Mesenchymal stem cell (in vitro differentiated cells and primary cell): ENCODE measurements around the gene SCN4B.

Experiments used
- DNase-seq: peaks from one replicate; pipeline ENCODE4 v3.0.0-alpha.2; 2013
- H2AFZ ChIP-seq: one replicate; pipeline ENCODE4 v1.6.1; 2013; ENCODE audit warnings: low read depth, mild to moderate bottlenecking, control low read depth, inconsistent platforms, low read length, moderate library complexity
- H2AK5ac ChIP-seq: 2 replicates; pipeline ENCODE4 v1.6.1; 2013; ENCODE audit warnings: low read length, moderate library complexity, mild to moderate bottlenecking, inconsistent platforms; ENCODE audit not compliant: severe bottlenecking
- H2BK120ac ChIP-seq: one replicate; pipeline ENCODE4 v1.6.1; 2013; ENCODE audit warnings: low read depth, mild to moderate bottlenecking, inconsistent platforms, low read length, moderate library complexity
- H2BK12ac ChIP-seq, 2 experiments: one replicate each; pipeline ENCODE4 v1.6.1; 2013; ENCODE audit warnings: inconsistent platforms in 2 of 2, low read length in 2 of 2, mild to moderate bottlenecking in 2 of 2, moderate library complexity in 2 of 2, control low read depth in 1 of 2
- H2BK15ac ChIP-seq: one replicate; pipeline ENCODE4 v1.6.1; 2013; ENCODE audit warnings: mild to moderate bottlenecking, low read depth, inconsistent platforms; ENCODE audit not compliant: poor library complexity, severe bottlenecking
- H2BK5ac ChIP-seq: 2 replicates; pipeline ENCODE4 v1.6.1; 2013; ENCODE audit warnings: low read depth, mild to moderate bottlenecking, low read length, control low read depth, inconsistent platforms; ENCODE audit not compliant: poor library complexity, severe bottlenecking
- H3K14ac ChIP-seq, 2 experiments: one replicate each; pipeline ENCODE4 v1.6.1; 2013; ENCODE audit warnings: inconsistent platforms in 2 of 2, low read length in 2 of 2, control low read depth in 1 of 2, mild to moderate bottlenecking in 1 of 2, moderate library complexity in 1 of 2
- H3K18ac ChIP-seq, 2 experiments: one replicate each; pipeline ENCODE4 v1.6.1; 2013; ENCODE audit warnings: inconsistent platforms in 2 of 2, low read length in 2 of 2, control low read depth in 1 of 2, low read depth in 1 of 2, mild to moderate bottlenecking in 1 of 2
- H3K23ac ChIP-seq, 2 experiments: one replicate each; pipeline ENCODE4 v1.6.1; 2013; ENCODE audit warnings: inconsistent platforms in 2 of 2, low read length in 2 of 2, mild to moderate bottlenecking in 2 of 2, moderate library complexity in 2 of 2, control low read depth in 1 of 2
- H3K27ac ChIP-seq: 2 replicates; pipeline ENCODE4 v1.5.1; 2013; ENCODE audit warnings: mild to moderate bottlenecking, moderate library complexity, low read length, control low read depth, inconsistent platforms; ENCODE audit not compliant: poor library complexity, severe bottlenecking
- H3K27me3 ChIP-seq, 2 experiments: 2 replicates each; pipeline versions ENCODE4 v1.6.1 to v1.7.0; 2013; ENCODE audit warnings: low read length in 2 of 2, mild to moderate bottlenecking in 2 of 2, moderate library complexity in 2 of 2, control low read depth in 1 of 2, inconsistent platforms in 1 of 2; ENCODE audit not compliant: control insufficient read depth in 1 of 2, insufficient read depth in 1 of 2
- H3K36me3 ChIP-seq, 2 experiments: 2 replicates each; pipeline versions ENCODE4 v1.6.1 to v1.7.0; 2013; ENCODE audit warnings: low read length in 2 of 2, control low read depth in 1 of 2, inconsistent platforms in 1 of 2, low read depth in 1 of 2, mild to moderate bottlenecking in 1 of 2; ENCODE audit not compliant: insufficient read depth in 2 of 2, control insufficient read depth in 1 of 2
- H3K4ac ChIP-seq, 2 experiments: one replicate each; pipeline ENCODE4 v1.6.1; 2013; ENCODE audit warnings: inconsistent platforms in 2 of 2, low read length in 2 of 2, mild to moderate bottlenecking in 2 of 2, moderate library complexity in 2 of 2, control low read depth in 1 of 2, low read depth in 1 of 2
- H3K4me1 ChIP-seq: 2 replicates; pipeline ENCODE4 v1.6.1; 2013; ENCODE audit warnings: low read depth, low read length, control low read depth; ENCODE audit not compliant: control insufficient read depth, insufficient read depth
- H3K4me2 ChIP-seq: 2 replicates; pipeline ENCODE4 v1.6.1; 2013; ENCODE audit warnings: low read length, mild to moderate bottlenecking, inconsistent platforms; ENCODE audit not compliant: poor library complexity, severe bottlenecking
- H3K4me3 ChIP-seq, 2 experiments: 2 replicates each; pipeline versions ENCODE4 v1.5.1 to v1.7.0; 2013; ENCODE audit warnings: low read length in 2 of 2, mild to moderate bottlenecking in 2 of 2, control low read depth in 1 of 2, low read depth in 1 of 2; ENCODE audit not compliant: insufficient read depth in 1 of 2
- H3K79me1 ChIP-seq: replicated peaks from 2 replicates; pipeline ENCODE4 v1.6.1; 2013; ENCODE audit warnings: mild to moderate bottlenecking, control low read depth, low read length, inconsistent platforms; ENCODE audit not compliant: poor library complexity, severe bottlenecking
- H3K9ac ChIP-seq: 2 replicates; pipeline ENCODE4 v1.7.0; 2013; ENCODE audit warnings: mild to moderate bottlenecking, low read length, moderate library complexity
- H3K9me3 ChIP-seq: 2 replicates; pipeline ENCODE4 v1.7.0; 2013; ENCODE audit warnings: mild to moderate bottlenecking, low read length; ENCODE audit not compliant: control insufficient read depth
- H4K8ac ChIP-seq: one replicate; pipeline ENCODE4 v1.6.1; 2013; ENCODE audit warnings: inconsistent platforms, mild to moderate bottlenecking, low read length, moderate library complexity
- H4K91ac ChIP-seq: one replicate; pipeline ENCODE4 v1.6.1; 2013; ENCODE audit warnings: mild to moderate bottlenecking, low read length, inconsistent platforms
- WGBS: methylation state at CpG from one replicate; pipeline ENCODE4 v1.1.7; 2013; ENCODE audit warnings: mixed read lengths; 5-methylcytosine and 5-hydroxymethylcytosine counted together

Gene SCN4B

DNA sequence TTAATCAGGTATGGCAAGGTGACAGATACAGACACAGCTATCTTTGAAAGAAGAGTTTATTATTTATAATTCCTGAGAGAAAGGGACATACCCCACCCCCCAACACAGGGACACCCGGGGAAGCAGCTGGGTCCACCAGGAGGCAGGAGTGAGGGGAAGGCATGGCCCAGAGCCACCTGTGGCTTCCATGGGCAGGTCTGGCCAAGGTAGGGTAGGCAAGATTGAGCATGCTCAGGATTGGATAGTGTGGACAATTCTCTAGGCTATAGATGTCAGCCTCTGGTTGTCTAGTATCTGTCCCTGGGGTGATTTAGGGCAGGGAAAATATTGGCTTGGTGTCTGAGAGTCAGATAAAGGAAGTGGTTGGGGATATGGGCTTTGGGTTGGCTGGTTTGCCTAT lies 38.4 kb downstream of the SCN4B start:
- Histone ChIP-seq H3K9me3 (no peaks in the 10 kb centered on the region), H3K4ac (no peak overlapping the region), H4K8ac (no peak overlapping the region), H3K27ac (no peak overlapping the region), H3K36me3 (no peaks in the 10 kb centered on the region), H3K79me1 (no peaks in the 10 kb centered on the region), H2AFZ (no peak overlapping the region), H3K23ac (no peak overlapping the region), H3K18ac (no peak overlapping the region), H2BK12ac (no peak overlapping the region), H4K91ac (no peak overlapping the region), H3K27me3 (peaks cover 39 to 61% of the 10 kb centered on the region in 2 experiments), H2BK5ac (no peak overlapping the region), H2AK5ac (no peak overlapping the region), H3K4me3 (no peak overlapping the region), H2BK15ac (no peak overlapping the region), H3K4me1 (no peaks in the 10 kb centered on the region), H2BK120ac (no peak overlapping the region), H3K14ac (no peak overlapping the region), H3K4me2 (no peak overlapping the region), H3K9ac (no peak overlapping the region)
- 78% methylated on average over 1 of the region's 1 CpG for WGBS
- DNase-seq, result no peak

DNA sequence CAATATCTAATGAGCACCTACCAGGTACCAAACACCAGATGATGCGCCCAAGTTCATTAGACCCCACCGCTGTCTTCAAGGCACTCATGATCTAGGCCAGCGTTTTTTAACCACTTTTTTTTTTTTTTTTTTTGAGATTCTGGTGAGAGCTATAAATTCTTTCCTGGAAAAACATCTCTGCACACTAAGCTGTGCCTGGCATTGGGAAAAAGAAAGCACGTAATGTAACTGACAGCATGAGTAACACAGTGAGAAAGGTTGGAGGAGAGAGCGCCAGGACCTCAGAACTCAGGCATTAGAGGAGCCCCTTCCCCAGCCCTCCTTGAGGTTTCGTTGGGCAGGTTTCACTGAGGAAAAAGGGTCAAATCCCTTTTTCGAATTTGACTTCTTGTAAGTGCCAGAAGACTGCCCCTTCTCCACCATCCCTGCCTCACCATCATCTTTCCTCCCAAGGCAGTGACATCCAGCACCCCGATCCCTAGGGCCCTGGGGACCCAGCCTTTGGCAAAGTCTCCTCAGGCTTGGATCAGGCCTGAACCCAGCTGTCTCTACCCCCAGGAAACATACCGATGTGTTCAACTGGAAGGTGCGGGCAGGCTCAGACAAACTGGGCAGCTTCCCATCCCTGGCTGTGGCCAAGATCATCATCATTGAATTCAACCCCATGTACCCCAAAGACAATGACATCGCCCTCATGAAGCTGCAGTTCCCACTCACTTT lies 39.8 kb downstream of the SCN4B start:
- Histone ChIP-seq H2BK12ac (no peak overlapping the region), H3K27me3 (peaks cover 39 to 48% of the 10 kb centered on the region in 2 experiments), H3K27ac (no peak overlapping the region), H3K4ac (no peak overlapping the region), H3K14ac (no peak overlapping the region), H3K4me3 (no peak overlapping the region), H3K9ac (no peak overlapping the region), H3K9me3 (no peaks in the 10 kb centered on the region), H2BK120ac (no peak overlapping the region), H4K8ac (no peak overlapping the region), H2AFZ (no peak overlapping the region), H3K36me3 (no peaks in the 10 kb centered on the region), H3K79me1 (no peaks in the 10 kb centered on the region), H2AK5ac (no peak overlapping the region), H4K91ac (no peak overlapping the region), H2BK5ac (no peak overlapping the region), H3K4me2 (no peak overlapping the region), H3K4me1 (no peaks in the 10 kb centered on the region), H3K18ac (no peak overlapping the region), H3K23ac (no peak overlapping the region), H2BK15ac (no peak overlapping the region)
- DNase-seq, result no peak
- 76% methylated on average over 8 of the region's 11 CpGs for WGBS

DNA sequence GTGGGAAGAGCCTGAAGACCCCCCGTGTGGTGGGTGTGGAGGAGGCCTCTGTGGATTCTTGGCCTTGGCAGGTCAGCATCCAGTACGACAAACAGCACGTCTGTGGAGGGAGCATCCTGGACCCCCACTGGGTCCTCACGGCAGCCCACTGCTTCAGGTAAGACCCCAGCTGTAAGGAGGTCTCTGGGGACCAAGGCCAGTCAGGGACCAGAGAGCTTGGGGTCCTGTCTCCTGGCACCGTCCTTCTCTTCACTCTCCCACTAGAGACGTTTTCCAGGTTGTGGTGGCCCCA lies 40.9 kb downstream of the SCN4B start:
- H3K4me3 ChIP-seq, result no peak overlapping the region
- no peak overlapping the region for H3K9ac ChIP-seq
- H3K27me3 ChIP-seq, result peaks cover 38% of the 10 kb centered on the region in 2 experiments
- H3K27ac ChIP-seq, result no peak overlapping the region
- 85% methylated on average over 6 of the region's 6 CpGs for WGBS
- no peak overlapping the region for H3K4ac ChIP-seq
- no peak overlapping the region for H4K91ac ChIP-seq
- H3K14ac ChIP-seq, result no peak overlapping the region
- H3K23ac ChIP-seq, result no peak overlapping the region
- no peak overlapping the region for H2AK5ac ChIP-seq
- H2BK12ac ChIP-seq, result no peak overlapping the region
- H3K18ac ChIP-seq, result no peak overlapping the region
- H3K9me3 ChIP-seq, result no peaks in the 10 kb centered on the region
- no peak for DNase-seq
- H3K36me3 ChIP-seq, result no peaks in the 10 kb centered on the region
- no peak overlapping the region for H2BK120ac ChIP-seq
- no peak overlapping the region for H2BK15ac ChIP-seq
- no peak overlapping the region for H2AFZ ChIP-seq
- H4K8ac ChIP-seq, result no peak overlapping the region
- H3K79me1 ChIP-seq, result no peaks in the 10 kb centered on the region
- no peak overlapping the region for H3K4me2 ChIP-seq
- H3K4me1 ChIP-seq, result no peaks in the 10 kb centered on the region
- no peak overlapping the region for H2BK5ac ChIP-seq

DNA sequence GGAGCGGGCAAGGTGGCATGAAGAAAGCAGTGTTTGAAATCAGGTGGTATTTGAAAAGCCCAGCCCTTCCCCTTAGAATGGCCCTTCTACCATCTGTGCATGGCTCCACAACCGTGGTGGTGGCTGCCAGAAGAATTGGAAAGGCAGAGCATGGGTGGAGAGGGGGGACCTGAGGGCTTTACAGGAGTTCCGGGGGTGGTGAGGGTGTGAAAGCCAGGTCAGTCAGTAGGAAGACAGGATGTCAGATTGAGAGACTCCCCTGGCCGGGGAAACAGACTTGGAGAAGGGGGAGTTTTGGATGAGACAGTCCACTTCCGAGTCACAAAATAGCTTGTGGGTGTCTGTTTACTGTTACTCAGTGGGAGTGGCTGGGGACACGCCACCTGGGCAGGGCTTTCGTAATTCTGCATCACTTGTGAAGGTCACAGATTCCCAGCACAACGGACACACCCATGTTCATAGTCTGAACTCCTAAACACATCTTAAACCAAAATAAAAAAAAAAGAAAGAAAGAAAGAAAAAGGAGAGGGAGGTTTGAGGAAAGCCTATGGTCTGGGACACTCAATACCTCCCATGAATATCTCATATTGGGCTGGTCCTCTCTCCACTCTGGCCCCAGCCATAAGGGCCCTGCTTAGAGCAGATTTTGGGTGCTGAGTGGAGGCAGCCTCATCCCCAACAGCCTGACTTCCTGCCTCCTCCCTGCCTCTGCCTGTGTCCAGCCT lies 41.4 kb downstream of the SCN4B start:
- Histone ChIP-seq H3K79me1 (no peaks in the 10 kb centered on the region), H3K23ac (no peak overlapping the region), H3K9me3 (no peaks in the 10 kb centered on the region), H3K4me2 (no peak overlapping the region), H3K14ac (no peak overlapping the region), H3K4ac (no peak overlapping the region), H2BK5ac (no peak overlapping the region), H2BK12ac (no peak overlapping the region), H2AFZ (no peak overlapping the region), H3K4me3 (no peak overlapping the region), H2BK15ac (no peak overlapping the region), H2AK5ac (no peak overlapping the region), H3K36me3 (no peaks in the 10 kb centered on the region), H2BK120ac (no peak overlapping the region), H3K27ac (no peak overlapping the region), H4K91ac (no peak overlapping the region), H3K9ac (no peak overlapping the region), H3K4me1 (no peaks in the 10 kb centered on the region), H3K18ac (no peak overlapping the region), H3K27me3 (peaks cover 34 to 39% of the 10 kb centered on the region in 2 experiments), H4K8ac (no peak overlapping the region)
- WGBS, result 50% methylated on average over 5 of the region's 8 CpGs
- DNase-seq, result no peak
